Stimulated activated CD8-positive, alpha-beta memory T cell treated with anti-CD3 and anti-CD28 coated beads, Interleukin-4, amount 100 ng/mL, for 4 hours (primary cell): ENCODE data around the gene RPS28.

Experiments used
- DNase-seq, 2 donors: peaks; one replicate each; pipeline ENCODE4 v3.0.0-alpha.2; 2020; ENCODE audit warnings: low read depth in 2 of 2, low spot score in 1 of 2

The RPS28 gene

DNA sequence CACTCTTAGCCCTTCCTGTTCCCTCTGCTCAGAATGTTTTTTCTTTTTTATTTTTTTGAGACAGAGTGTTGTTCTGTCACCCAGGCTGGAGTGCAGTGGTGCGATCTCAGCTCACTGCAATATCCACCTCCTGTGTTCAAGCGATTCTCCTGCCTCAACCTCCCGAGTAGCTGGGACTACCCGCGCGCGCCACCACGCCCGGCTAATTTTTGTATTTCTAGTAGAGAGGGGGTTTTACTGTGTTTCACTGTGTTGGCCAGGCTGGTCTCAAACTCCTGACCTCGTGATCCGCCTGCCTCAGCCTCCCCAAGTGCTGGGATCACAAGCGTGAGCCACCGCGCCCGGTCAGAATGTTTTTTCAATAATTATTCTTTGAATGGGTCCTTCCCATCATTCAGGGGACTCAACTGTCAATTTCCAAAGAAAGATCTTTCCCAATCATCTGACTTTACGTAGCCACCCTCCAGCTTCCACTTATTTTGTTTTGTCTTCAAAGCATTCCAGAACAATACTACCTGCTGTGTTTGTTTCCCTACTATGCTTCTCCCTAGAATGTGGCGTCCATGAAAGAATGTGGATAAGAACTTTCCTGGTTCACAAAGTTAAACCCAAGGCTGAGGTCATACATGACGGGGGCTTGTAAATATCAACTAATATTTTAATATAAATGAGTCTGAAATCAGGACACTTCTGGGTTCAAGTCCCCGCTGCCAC lies 1.3 kb upstream of the RPS28 start:
- no peak for DNase-seq

DNA sequence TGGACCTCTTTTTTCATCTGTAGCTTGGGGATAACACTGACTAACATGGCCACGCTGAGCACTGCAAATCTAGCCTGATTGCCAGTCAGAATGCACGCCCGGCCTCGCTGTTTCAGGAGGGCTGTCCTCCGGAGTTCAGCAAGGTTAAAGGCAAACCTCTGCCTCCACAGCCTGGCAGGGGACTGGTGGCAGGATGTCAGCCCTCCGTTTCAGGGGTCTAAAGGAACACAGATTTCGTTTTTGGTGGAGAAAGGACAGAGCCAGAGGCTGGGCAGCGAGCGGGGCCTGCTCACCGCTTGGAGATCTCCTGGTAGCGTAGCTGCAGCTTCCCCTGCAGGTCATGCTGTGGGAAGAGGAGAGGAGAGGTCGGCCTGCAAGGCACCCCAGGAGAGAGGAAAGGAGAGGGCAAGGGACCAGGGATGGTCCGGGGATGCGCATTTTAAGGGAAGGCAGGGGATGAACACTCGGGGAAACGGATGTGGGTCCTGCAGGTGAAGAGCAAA lies 681 bp upstream of the RPS28 start:
- no peak for DNase-seq

DNA sequence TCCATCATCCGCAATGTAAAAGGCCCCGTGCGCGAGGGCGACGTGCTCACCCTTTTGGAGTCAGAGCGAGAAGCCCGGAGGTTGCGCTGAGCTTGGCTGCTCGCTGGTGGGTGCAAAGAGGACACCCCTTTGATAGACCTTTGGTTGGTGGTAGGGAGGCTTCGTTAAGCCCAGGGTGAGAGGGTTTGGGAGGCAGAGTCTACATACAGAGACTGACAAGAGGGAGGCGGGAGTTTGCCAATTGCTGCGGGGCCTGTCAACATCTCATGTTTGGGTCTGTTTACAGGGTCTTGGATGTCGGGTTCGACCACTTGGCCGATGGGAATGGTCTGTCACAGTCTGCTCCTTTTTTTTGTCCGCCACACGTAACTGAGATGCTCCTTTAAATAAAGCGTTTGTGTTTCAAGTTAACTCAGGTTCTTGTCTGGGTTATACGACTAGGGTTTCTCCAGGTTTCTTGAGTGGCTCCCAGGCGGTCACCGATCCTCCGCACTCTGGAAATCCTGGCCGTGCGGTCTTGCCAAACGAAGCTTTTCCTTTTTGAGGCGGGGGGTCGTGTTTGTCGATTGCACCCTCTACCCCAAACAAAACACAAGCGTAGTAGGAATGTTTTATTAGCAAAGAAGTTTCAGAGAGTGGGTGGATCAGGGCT lies 816 bp downstream of the RPS28 start:
- no peak for DNase-seq

DNA sequence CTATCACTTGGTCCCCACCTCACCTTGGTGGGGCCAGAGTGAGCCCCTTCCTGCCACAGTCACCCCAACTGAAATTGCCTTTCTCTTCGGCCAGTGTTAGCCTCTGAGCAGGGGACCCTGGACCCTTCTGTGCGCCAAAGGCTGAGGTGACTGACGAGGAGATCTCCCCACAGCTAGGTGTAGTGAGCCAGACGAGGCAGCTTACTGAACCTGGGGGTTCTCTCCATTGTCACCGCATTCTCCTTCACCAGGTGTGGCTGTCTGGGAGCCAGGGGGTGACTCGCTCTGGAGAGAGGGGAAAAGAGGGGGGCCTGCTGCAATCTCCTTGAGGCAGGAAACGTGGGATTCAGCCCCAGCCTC lies 1.3 kb downstream of the RPS28 start:
- no peak for DNase-seq

DNA sequence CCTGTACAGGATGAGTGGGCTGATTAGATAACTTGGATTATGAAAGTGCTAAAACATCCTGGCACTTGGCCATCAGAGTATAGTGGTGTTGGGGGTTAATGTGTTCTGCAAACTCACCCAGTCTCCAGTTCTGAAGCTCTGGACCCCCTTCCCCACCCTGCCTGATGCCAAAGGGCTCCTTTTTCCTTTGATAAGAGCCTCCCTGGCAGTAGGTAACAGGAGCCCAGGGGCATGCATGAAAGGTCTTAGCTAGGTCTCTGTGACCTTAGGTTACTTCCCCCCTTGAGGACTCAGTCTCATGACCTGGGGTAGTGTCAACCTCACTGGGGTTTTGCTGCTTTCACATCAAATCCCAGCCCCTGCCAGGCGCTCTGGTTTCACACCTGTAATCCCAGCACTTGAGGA lies 2.5 kb downstream of the RPS28 start:
- no peak for DNase-seq

DNA sequence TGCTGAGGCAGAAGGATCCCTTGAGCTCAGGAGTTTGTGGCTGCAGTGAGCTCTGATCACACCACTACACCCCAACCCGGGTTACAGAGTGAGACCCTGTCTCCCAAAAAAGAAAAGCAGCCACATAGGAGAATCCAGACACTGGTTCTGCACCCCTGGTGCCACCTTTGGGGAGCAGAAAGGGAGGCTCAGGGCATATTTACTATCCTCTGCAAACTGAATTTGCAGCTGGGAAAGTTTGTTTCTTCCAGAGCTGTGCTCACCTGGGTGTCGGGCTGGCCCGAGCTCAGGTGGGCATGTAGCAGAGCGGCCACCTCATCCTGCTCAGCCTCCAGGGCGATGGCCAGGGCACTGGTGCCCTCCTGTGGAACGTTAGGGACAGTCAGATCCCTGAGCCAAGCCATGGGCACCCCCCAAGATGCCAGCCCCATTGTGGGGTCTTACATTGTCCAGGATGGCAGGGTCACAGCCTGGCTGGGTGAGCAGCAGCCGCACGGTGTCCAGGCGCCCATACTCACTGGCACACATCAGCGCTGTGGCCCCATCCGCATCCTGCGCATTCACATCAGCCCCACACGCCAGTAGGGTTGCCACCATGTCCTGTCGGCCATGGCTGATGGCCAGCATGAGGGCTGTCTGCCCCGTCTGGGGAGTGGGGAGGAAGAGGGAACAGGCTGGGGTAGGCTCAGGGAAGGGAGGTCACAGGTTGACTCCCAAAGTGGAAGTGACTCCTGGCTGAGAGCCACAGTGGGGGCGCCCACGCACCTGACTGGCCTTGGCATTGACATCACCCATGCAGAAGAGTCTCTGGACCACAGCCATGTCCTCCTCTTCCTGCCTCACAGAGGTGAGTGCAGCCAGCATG lies 3.1 kb downstream of the RPS28 start:
- DNase-seq, result no peak

DNA sequence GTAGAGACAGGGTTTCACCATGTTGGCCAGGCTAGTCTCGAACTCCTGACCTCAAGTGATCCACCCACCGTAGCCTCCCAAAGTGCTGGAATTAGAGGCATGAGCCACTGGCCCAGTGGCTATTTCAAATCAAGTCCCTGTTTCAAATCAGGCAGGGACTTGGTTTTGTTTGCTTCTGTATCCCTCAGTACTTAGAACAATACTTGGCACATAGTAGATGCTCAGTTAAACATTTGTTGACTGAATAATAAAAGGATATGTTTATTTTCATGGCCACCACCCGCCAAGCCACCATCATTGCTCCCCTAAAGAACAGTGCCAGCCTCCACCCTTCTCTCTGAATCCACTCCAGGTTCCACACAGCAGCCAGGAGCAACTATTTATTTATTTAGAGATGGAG lies 4.2 kb downstream of the RPS28 start:
- DNase-seq, result no peak

DNA sequence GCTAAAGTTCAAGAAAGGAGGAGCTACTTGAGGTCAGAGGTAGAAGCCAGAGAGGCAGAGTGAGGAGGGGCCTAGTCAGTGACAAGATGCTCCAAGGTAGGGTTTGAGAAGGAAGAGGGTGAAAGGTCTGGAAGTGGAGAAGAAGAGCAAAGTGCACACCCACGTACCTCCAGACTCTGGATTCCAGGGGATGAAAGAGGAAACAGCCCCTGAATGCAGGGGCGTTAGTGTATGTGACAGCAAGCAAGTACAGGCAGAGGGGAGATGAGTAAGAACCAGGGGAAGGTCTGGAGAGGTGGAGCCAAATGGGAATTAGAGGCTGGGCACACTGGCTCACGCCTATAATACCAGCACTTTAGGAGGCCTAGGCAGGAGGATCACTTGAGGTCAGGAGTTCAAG lies 8.7 kb downstream of the RPS28 start:
- no peak for DNase-seq

DNA sequence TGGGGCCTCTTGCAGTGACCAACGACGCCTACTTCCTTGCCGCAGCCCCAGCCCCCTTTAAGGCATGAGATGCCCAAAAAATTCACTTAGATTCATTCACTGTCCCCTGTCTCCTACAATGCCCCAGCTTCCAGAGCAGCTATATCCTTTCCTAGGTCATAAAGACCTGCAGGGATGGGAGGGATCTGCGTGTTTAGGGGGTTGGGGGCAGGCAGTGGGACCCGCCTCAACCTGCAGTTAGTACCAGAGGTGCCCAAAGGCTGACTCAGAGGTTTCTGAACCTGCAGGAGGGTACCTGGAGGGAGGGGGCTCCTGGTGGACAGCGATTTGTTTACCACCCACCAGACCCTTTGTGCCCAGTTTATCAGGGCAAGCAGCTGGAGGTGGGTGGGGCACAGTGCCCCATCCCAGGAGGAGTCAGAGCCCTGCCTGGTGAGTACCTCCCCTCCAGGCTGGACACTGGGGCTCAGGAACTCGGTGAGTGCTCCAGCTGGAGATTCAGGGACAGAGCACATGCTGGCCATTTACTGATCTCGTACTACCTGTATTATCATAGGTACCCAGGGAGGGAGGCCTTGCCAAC lies 10.1 kb downstream of the RPS28 start:
- no peak for DNase-seq

DNA sequence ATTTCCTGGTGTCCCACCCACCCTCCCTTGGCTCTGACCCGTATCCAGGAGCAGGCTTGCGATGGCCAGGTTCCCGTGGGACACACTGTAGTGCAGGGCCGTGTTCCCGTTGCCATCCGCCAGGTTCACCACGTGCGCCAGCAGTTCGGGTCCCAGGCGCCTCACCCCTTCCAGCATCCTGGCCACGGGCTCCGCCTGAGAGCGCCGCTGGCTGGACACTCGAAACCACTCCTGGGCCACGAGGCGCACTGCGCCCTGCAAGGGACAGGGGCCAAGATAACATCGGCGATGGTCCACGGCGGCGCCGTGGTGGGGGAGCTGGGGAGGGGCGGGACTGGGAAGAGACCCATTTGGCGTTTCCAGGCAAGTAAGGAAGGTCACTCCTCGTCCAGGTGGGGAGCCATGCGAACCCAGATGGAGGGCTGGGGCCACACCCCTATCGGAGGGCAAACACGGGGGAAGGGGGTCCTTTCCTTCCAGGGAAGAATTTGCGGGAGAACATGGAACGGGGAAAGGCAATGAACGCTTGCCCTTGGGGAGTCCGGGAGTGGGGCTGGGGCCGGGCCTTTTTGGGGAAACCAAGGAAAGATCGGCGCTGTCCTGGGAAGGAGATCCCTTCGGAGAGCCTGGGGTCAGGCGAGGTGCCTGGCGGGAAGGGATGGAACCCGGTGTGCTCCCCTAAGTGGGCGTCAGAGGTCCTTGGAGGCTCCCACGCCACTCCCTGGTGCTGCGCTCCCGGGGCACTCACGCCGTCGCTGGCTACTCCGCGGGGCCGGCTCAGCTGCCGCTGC lies 11.9 kb downstream of the RPS28 start:
- DNase-seq, result no peak

DNA sequence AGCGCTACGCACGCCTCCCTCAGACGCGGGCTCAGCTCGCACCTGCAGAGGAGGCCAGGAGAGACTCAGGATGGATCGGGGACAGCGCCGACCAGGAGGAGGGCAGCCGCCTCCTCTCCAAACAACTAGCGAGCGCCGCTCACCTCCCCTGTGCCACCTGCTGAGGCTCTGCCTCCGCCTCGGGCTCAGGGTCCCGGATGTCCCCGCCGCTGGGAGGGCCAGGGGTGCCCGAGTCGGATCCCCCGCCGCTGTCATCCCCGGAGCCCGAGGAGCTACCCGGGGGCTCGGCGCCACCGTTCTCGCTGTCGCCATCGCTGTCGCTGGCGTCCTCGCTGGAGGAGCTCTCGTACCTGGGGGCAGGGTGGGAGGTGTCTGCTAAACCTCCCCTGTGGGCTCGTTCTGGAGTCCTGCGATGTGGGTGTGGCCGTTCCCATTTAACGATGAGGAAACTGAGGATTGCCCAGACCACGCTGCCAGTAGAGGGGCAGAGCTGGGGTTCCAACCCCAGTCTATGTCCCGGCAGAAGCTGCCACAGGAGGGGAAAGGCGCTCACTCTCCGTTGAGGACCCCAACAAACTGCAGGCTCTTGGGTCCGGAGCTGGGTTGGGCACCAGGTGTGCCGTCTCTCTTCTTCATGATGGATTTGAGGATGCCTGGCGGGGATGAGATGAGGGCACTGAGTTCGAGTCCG lies 12.6 kb downstream of the RPS28 start:
- DNase-seq, result no peak

DNA sequence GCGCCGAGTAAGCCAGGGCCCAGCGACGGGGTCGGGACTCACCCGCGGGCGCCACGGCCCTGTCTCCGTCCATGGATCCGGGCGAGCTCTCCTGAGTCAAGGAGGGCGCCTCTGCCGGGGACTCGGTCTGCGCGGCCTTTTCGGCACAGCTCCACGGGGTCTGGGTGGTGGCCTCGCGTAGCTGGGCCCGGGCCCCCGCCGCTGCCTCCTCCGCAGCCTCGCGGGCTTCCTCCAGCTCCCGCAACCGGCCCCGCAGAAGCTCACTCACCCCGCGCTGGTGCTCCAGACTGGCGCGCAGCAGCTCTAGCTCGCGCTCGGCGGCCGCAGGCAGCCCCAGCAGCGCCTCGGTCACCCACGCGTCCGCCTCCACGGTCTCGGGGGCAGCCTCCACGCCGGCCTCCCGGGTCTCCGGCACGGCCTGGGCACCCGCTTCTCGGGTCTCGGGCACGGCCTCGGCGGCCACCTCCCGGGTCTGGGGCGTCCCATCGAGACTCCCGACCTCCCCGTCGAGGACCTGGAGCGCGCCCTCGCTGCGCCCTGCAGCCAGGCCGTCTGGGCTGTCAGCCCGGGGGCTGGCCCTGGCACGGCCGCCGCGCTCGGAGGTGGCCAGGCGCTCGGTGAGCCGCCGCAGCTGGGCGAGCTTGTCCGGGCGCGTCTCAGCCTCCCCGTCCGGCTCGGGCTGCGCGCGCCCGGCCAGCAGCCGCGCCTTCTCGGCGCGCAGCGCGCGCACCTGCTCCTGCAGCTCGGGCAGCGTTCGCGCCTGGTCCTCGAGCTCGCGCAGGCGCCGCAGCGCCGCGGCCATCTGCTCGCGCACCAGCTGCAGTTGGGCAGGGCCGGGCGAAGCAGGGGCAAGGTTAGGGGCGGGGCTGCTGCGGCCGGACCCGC lies 13.4 kb downstream of the RPS28 start:
- DNase-seq, result no peak

DNA sequence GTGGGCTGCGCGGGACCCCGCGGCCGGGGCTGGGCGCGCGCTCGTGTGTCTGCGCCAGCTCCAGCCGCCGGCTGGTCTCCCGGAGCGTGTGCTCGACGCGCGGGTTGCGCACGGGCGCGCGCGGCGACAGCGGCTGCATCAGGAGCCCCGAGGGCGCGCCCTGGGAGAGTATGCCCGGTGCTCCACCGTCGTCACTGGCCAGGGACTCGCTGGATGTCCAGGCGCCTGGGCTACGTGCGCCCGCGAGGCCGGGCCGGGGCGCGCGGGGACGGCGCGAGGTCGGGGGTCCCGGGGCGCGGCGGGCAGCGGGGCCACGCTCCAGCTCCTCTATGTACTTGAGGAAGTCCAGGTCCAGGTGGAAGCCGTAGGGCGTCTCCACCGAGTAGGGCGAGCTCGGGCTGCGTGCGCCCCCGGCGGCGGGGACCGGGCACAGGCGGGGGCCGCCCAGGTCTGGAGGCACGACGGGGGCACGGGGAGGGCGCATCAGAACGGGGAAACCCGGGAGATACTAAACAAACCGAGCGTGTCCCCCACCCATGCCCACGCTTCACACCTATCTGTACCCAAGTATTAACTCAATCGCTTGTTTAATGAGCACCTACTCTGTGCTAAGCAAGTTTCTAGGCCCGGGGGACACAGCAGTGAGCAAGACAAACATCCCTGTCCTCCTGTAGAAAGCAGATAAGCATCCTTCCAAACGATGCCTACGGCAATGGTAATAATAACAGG lies 14.2 kb downstream of the RPS28 start:
- no peak for DNase-seq

DNA sequence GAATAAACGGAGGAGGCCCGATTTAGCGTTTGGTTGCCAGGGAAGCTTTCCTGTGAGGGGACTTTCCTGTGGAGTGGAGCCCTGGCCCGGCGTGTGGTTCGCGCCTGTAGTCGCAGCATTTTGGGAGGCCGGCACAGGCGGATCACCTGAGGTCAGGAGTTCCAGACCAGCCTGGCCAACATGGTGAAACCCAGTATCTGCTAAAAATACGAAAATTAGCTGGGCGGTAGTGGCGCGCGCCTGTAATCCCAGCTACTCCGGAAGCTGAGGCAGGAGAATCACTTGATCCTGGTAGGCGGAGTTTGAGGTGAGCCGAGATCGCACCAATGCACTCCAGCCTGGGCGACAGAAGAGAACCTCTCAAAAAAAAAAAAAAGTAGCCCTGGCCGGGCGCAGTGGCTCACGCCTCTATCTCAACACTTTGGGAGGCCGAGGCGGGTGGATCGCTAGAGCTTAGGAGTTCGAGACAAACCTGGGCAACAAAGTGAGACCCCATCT lies 14.8 kb downstream of the RPS28 start:
- DNase-seq, result no peak

DNA sequence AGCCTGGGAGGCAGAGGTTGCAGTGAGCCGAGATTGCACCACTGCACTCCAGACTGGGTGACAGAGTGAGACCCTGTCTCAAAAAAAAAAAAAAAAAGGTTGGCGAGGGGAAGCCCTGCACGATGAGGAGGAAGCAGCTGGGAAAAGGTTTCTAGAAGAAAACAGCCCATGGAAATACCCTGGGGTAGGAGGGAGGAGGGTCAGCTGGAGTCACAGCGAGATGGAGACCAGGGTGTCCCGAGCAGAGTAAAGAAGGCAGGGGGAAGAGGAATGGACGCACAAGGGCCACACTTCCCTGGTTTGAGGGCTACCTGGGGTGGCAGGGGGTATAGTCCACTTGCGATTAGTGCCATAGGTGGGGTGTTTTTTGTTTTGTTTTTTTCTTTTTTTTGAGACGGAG lies 15.4 kb downstream of the RPS28 start:
- no peak for DNase-seq

DNA sequence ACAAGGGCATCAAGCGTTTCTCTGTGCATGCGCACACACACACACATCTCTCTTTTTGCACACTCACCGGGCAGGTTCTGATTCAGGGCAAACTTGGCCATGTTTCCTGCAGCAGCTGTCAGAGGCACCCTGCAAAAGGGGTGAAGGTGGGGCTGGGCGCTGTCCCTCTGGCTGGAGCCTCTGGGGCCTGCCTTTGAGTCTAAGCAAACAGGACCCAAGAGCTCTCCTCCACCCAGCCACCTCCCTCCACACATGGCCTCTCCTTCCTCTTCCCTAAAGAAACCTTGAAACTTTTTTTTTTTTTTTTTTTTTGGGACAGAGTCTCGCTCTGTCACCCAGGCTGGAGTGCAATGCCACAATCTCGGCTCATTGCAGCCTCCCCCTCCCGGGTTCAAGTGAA lies 16.4 kb downstream of the RPS28 start:
- no peak for DNase-seq

DNA sequence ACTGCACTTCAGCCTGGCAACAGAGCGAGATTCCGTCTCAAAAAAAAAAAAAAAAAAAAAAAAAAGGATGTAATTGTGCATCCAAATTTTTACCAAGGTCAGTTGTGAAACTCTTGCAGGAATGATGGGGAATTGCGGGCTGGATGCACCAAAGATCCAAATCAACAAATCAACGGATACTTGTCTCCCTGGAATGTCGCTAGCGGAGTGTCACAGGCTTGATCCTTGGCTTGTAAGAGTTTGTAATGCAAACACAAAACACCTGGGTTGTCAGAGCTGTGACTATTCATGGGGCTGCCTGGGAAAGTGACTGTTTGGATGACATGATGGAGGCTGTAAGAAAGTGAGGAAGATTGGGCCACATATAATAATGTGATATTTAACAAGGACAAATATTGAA lies 17.5 kb downstream of the RPS28 start:
- no peak for DNase-seq

DNA sequence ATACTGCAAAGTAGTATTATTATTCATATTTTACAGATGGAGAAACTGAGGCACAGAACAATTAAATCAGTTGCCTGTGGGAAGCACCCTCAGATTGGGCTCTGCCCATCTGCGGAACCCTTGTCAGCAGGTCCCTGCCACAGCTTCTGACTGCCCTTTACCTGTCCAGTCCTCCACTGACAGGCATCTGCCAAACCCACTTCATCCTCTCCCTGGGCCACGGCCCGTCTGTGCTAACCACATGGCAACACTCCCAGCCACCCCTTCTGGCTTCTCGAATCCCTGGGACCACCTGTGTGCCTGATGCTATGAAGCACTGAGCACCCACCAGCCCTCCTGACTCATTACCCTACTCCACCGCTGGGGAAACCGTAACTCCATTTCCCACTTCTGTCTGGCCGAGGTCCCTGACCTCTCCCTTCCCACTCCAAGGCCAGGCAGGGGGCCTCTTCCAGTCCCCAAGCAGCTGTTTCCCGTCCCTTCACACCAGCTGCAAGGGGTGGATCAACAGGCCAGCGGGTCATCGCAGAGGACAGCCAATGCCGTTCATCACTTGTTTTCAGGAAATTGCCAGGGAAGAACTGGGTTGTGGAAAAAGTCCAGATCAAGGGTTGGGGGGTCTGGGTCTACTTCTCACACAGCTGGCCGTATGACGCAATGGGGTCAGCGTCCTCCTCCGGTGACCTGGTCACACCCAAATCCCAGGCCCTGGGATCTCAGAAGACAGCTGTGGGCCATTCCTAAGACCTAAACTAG lies 19.2 kb downstream of the RPS28 start:
- no peak for DNase-seq
